ENCODE data around the gene CYP24A1. TPM values are rescaled to one million over a fixed set of nuclear protein-coding genes. Genes with fewer than 3 reads are reported as not detected.

Gene CYP24A1
- total and polyA plus RNA-seq, 2 donors (not counting 3 experiments of a cell fraction or from before 2014, with no cell fraction given): not detected

DNA sequence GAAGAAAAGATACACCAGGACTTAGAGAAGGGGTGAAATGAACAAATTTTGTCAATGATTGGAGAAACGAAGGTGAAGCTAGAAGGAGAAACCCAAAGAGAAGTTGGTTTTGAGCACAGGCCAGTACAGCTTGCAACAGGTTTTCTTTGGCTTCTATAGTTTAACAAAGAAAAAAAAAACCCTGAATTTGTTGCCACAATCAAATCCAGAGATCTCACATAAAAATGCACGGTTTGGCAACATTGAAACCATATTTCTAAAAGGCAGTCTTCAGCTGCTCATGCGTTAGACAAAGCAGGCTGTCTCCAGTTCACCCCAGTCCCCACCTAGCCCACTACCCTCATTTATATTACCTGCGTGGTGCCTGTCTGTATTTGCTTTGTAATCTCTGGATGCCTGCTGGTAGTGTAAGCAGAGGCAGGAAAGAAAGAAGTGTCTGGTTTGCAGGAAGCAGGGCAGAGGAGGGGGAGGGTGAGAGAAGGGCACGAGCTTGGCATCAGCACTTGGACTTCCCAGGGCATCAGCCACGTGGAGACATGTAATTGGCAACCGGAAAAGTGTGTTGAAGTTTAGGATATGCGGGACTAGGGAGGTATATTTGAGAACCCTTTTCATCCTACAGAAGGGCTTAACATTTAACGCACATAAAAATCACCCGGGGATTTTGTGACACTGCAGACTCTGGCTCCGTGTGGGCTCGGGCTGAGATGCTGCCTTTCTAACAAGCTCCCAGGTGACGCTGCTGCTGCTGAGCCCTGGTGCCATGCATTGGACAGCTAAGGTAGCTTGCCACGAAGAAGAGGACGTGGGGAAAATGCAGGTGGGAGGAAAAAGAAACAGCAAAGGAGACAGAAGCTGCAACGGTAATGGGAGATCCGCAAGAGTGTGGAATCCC, 48.5 kb upstream of the CYP24A1 start:
- no peaks in the 10 kb centered on the region for H3K79me2 ChIP-seq (ENCODE audit: control insufficient read depth, insufficient read depth, low read length)
- H4K20me1 ChIP-seq (replicated peaks; ENCODE audit: control insufficient read depth, extremely low read depth, insufficient read depth, low read length): no peaks in the 10 kb centered on the region
- FAIRE-seq (peak; percentile 12), DNase-seq (ENCODE audit: low read depth, low spot score) (peak; percentile 37)
- BruUV-seq (replicated peaks): no TSS peak
- no peak overlapping the region for H3K27ac ChIP-seq (ENCODE audit: insufficient read depth, low read depth, low read length)
- H3K9me3 ChIP-seq (replicated peaks; ENCODE audit: control insufficient read depth, insufficient read depth, low read length): no peaks in the 10 kb centered on the region
- no peaks in the 10 kb centered on the region for H3K36me3 ChIP-seq (ENCODE audit: control insufficient read depth in 2 of 2, extremely low read depth in 1 of 2, insufficient read depth in 2 of 2, low read length in 2 of 2)
- CTCF ChIA-PET: interaction anchor here (0.9 to 3.4 kb wide), 6 partner anchors 9 to 447 kb away, joined by 3 to 15 read pairs (median 4); no protein-coding TSS in a partner anchor
- H3K27me3 ChIP-seq (ENCODE audit: control insufficient read depth in 2 of 2, insufficient read depth in 2 of 2, low read length in 2 of 2): no peaks in the 10 kb centered on the region
- H3K9me1 ChIP-seq (replicated peaks; ENCODE audit: control insufficient read depth, extremely low read depth, insufficient read depth, low read length): no peaks in the 10 kb centered on the region
- no peak overlapping the region for H3K4me2 ChIP-seq (ENCODE audit: insufficient read depth, low read length)
- intact Hi-C loops (cut with micrococcal nuclease) (no loop called here), dilution Hi-C loops (cut with MboI; ENCODE audit: extremely low pct_ligation_motif_present, low sequenced_read_pairs) (no loop called here)
- H3K9ac ChIP-seq (replicated peaks; ENCODE audit: extremely low read depth, insufficient read depth, low read length): no peak overlapping the region
- H3K4me1 ChIP-seq (ENCODE audit: control insufficient read depth, extremely low read depth, insufficient read depth, low read length): peaks cover 11% of the 10 kb centered on the region
- no peak overlapping the region for H3K4me3 ChIP-seq (replicated peaks in 1 of 3; ENCODE audit: insufficient read depth in 1 of 3, low read depth in 1 of 3, low read length in 3 of 3)
- TF ChIP-seq EZH2 (IDR thresholded peaks at IDR 0.05; ENCODE audit: borderline replicate concordance, low read depth, low read length, severe bottlenecking) (no peak), FOS (IDR thresholded peaks at IDR 0.05; ENCODE audit: borderline replicate concordance, insufficient read depth, low read length) (no peak), JUN (IDR thresholded peaks at IDR 0.05; ENCODE audit: borderline replicate concordance, insufficient read depth, insufficient read length, low read depth) (no peak), GATA2 (IDR thresholded peaks at IDR 0.05; ENCODE audit: insufficient read depth, insufficient read length, low read depth, low read length) (no peak)
- POLR2A ChIA-PET: no interaction called here
- no peak overlapping the region for H2AFZ ChIP-seq (ENCODE audit: low read depth, low read length)

DNA sequence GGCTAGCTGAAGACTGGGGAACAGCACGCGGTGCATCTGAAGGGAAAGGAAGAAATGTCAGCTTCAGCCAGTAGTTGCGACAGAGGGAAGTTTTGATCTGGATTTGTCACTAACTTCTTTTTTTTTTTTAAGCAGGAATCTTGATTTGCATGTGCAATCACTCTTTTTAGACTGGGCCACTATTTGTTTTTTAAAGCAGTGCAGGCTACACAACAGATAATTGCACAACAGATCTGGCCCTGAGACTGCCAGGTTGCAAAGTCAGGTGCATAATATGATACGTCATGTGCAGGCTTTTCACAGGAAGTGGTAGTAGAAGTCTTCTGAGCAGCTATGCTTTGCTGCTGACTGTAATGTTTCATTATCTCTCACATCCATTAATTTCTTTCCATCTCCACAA, 47.6 kb upstream of the CYP24A1 start:
- no peak overlapping the region for H3K27ac ChIP-seq (ENCODE audit: insufficient read depth, low read depth, low read length)
- no peaks in the 10 kb centered on the region for H3K79me2 ChIP-seq (ENCODE audit: control insufficient read depth, insufficient read depth, low read length)
- dilution Hi-C loops (cut with MboI; ENCODE audit: extremely low pct_ligation_motif_present, low sequenced_read_pairs): no loop called here
- no peak overlapping the region for H3K4me2 ChIP-seq (ENCODE audit: insufficient read depth, low read length)
- FAIRE-seq (no peak), DNase-seq (ENCODE audit: low read depth, low spot score) (no peak)
- BruUV-seq (replicated peaks): no TSS peak
- no peak overlapping the region for H3K4me3 ChIP-seq (replicated peaks in 1 of 3; ENCODE audit: insufficient read depth in 1 of 3, low read depth in 1 of 3, low read length in 3 of 3)
- intact Hi-C loops (cut with micrococcal nuclease): no loop called here
- H4K20me1 ChIP-seq (replicated peaks; ENCODE audit: control insufficient read depth, extremely low read depth, insufficient read depth, low read length): no peaks in the 10 kb centered on the region
- no peaks in the 10 kb centered on the region for H3K27me3 ChIP-seq (ENCODE audit: control insufficient read depth in 2 of 2, insufficient read depth in 2 of 2, low read length in 2 of 2)
- no peak overlapping the region for H2AFZ ChIP-seq (ENCODE audit: low read depth, low read length)
- H3K36me3 ChIP-seq (ENCODE audit: control insufficient read depth in 2 of 2, extremely low read depth in 1 of 2, insufficient read depth in 2 of 2, low read length in 2 of 2): no peaks in the 10 kb centered on the region
- peaks cover 11% of the 10 kb centered on the region for H3K4me1 ChIP-seq (ENCODE audit: control insufficient read depth, extremely low read depth, insufficient read depth, low read length)
- H3K9me3 ChIP-seq (replicated peaks; ENCODE audit: control insufficient read depth, insufficient read depth, low read length): no peaks in the 10 kb centered on the region
- ChIA-PET CTCF (interaction anchor here (0.9 to 4.4 kb wide), 4 partner anchors 8 to 448 kb away, joined by 3 to 38 read pairs (median 6); no protein-coding TSS in a partner anchor), POLR2A (no interaction called here)
- TF ChIP-seq, protein P1, sequence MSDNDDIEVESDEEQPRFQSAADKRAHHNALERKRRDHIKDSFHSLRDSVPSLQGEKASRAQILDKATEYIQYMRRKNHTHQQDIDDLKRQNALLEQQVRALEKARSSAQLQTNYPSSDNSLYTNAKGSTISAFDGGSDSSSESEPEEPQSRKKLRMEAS (IDR thresholded peaks at IDR 0.05; ENCODE audit: insufficient read depth, insufficient read length): no peak
- TF ChIP-seq FOS (IDR thresholded peaks at IDR 0.05; ENCODE audit: borderline replicate concordance, insufficient read depth, low read length) (no peak), JUN (IDR thresholded peaks at IDR 0.05; ENCODE audit: borderline replicate concordance, insufficient read depth, insufficient read length, low read depth) (no peak), POLR2A (IDR thresholded peaks at IDR 0.05; ENCODE audit: low read depth, low read length) (no peak), GATA2 (IDR thresholded peaks at IDR 0.05; ENCODE audit: insufficient read depth, insufficient read length, low read depth, low read length) (no peak), MYC (IDR thresholded peaks at IDR 0.05; ENCODE audit: low read depth, low read length) (no peak)
- no peaks in the 10 kb centered on the region for H3K9me1 ChIP-seq (replicated peaks; ENCODE audit: control insufficient read depth, extremely low read depth, insufficient read depth, low read length)
- no peak overlapping the region for H3K9ac ChIP-seq (replicated peaks; ENCODE audit: extremely low read depth, insufficient read depth, low read length)
